NB4 (cell line): ENCODE results near the gene FPGT.
"Not testable (repeated sequence)": the region's sequence is repeated elsewhere in the genome, so short reads cannot be mapped to it uniquely, and the experiment has no call there.

Source experiments
- DNase-seq: peaks from one replicate; pipeline ENCODE4 v3.0.0; 2010; ENCODE audit warnings: low read depth
- H3K4me3 ChIP-seq: one replicate; pipeline ENCODE4 v1.5.1; 2011; ENCODE audit warnings: mild to moderate bottlenecking, low read depth, low read length, moderate library complexity
- MYC ChIP-seq: IDR thresholded peaks from 2 replicates; pipeline ENCODE4 v1.6.1; 2011; ENCODE audit warnings: low read depth, low read length
- POLR2A ChIP-seq: IDR thresholded peaks from 2 replicates; pipeline ENCODE4 v1.6.1; 2011; ENCODE audit warnings: mild to moderate bottlenecking; ENCODE audit not compliant: insufficient read length; ENCODE audit errors: extremely low read depth
- TF ChIP-seq, protein P1 (sequence below): IDR thresholded peaks from 2 replicates; pipeline ENCODE4 v1.6.1; 2011; ENCODE audit warnings: low read depth, low read length
- TF ChIP-seq, protein P2 (sequence below): IDR thresholded peaks from one replicate; pipeline ENCODE4 v1.5.1; 2012; ENCODE audit warnings: low read depth, low read length

The FPGT gene

DNA sequence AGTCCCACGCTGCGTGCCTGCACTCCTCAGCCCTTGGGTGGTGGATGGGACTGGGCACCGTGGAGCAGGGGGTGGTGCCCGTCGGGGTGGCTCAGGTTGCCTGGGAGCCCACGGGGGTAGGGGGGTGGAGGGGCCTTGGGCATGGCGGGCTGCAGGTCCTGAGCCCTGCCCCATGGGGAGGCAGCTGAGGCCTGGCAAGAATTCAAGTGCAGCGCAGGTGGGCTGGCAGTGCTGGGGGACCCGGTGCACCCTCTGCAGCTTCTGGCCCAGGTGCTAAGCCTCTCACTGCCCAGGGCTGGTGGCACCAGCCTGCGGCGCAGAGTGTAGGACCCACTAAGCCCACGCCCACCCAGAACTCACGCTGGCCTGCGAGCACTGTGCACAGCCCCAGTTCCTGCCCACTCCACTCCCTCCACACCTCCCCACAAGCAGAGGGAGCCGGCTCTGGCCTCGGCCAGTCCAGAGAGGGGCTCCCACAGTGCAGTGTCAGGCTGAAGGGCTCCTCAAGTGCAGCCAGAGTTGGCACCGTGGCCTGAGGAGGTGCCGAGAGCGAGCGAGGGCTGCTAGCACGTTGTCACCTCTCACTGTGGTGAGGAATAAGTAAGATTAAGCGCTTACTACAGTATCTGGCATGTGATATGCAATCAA, 50.0 kb downstream of the FPGT start:
- TF ChIP-seq, protein P1, sequence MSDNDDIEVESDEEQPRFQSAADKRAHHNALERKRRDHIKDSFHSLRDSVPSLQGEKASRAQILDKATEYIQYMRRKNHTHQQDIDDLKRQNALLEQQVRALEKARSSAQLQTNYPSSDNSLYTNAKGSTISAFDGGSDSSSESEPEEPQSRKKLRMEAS, result no peak
- TF ChIP-seq MYC (no peak), POLR2A (no peak)
- TF ChIP-seq, protein P2, sequence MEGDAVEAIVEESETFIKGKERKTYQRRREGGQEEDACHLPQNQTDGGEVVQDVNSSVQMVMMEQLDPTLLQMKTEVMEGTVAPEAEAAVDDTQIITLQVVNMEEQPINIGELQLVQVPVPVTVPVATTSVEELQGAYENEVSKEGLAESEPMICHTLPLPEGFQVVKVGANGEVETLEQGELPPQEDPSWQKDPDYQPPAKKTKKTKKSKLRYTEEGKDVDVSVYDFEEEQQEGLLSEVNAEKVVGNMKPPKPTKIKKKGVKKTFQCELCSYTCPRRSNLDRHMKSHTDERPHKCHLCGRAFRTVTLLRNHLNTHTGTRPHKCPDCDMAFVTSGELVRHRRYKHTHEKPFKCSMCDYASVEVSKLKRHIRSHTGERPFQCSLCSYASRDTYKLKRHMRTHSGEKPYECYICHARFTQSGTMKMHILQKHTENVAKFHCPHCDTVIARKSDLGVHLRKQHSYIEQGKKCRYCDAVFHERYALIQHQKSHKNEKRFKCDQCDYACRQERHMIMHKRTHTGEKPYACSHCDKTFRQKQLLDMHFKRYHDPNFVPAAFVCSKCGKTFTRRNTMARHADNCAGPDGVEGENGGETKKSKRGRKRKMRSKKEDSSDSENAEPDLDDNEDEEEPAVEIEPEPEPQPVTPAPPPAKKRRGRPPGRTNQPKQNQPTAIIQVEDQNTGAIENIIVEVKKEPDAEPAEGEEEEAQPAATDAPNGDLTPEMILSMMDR, result no peak
- H3K4me3 ChIP-seq, result no peak overlapping the region
- DNase-seq, result no peak

DNA sequence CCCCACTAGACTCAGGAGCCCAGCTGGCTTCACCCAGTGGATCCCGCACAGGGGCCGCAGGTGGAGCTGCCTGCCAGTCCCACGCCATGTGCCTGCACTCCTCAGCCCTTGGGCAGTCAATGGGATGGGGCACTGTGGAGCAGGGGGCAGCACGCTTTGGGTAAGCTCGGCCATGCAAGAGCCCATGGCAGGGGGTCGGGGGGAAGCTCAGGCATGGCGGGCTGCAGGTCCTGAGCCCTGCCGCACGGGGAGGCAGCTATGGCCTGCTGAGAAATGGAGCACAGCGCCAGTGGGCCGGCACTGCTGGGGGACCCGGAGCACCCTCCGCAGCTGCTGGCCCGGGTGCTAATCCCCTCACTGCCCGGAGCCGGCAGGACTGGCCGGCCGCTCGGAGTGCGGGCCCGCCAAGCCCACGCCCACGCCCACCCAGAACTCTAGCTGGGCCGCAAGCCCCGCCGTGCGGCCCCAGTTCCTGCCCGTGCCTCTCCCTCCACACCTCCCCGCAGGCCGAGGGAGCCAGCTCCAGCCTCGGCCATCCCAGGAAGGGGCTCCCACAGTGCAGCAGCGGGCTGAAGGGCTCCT, 55.3 kb downstream of the FPGT start:
- not testable (repeated sequence) for H3K4me3 ChIP-seq, DNase-seq
